Measurements from ENCODE around the gene KRT15. TPM values are rescaled to one million over a fixed set of nuclear protein-coding genes. Genes with fewer than 3 reads are reported as not detected.

Gene KRT15
- polyA plus RNA-seq, 3 donors = 0.03 TPM; not detected in 2

GRCh38 chr17:41551365-41551764 is 32.7 kb upstream of the KRT15 start:
- no peak for TF ChIP-seq CTCF (IDR thresholded peaks at IDR 0.05)
- H3K4me1 Mint-ChIP-seq = peaks cover 21% of the 10 kb centered on the region
- H3K4me3 ChIP-seq (replicated peaks in 1 of 3; ENCODE audit: low read depth in 2 of 3, low read length in 3 of 3) = no peak overlapping the region
- no peak overlapping the region for H3K4me3 Mint-ChIP-seq
- H4K20me1 ChIP-seq (ENCODE audit: insufficient read depth, low read length) = no peaks in the 10 kb centered on the region
- H3K27ac ChIP-seq (ENCODE audit: low read depth in 1 of 2, low read length in 2 of 2) = no peak overlapping the region
- H3K4me1 ChIP-seq (ENCODE audit: control insufficient read depth in 1 of 2, insufficient read depth in 2 of 2, low read length in 2 of 2) = peaks cover 16 to 20% of the 10 kb centered on the region in 2 donors
- no peaks in the 10 kb centered on the region for H3K36me3 ChIP-seq (replicated peaks in 1 of 2; ENCODE audit: control insufficient read depth in 1 of 2, insufficient read depth in 2 of 2, low read length in 2 of 2)
- no peak overlapping the region for H3K9ac ChIP-seq (ENCODE audit: insufficient read depth, low read length, poor library complexity, severe bottlenecking)
- H3K9me3 Mint-ChIP-seq = peaks cover 4 to 8% (median 7%) of the 10 kb centered on the region in 7 donors
- no peak overlapping the region for H3K4me2 ChIP-seq (replicated peaks; ENCODE audit: extremely low read depth, low read length, poor library complexity, severe bottlenecking)
- intact Hi-C loops (cut with micrococcal nuclease) = no loop called here
- 93% methylated on average over 3 of the region's 5 CpGs for WGBS (ENCODE audit: insufficient coverage)
- no peaks in the 10 kb centered on the region for H3K79me2 ChIP-seq (ENCODE audit: insufficient read depth, low read length)
- peaks cover 0 to 2% of the 10 kb centered on the region in 2 donors for H3K36me3 Mint-ChIP-seq
- H3K27ac Mint-ChIP-seq = no peak overlapping the region
- peaks cover 3 to 6% of the 10 kb centered on the region in 2 donors for H3K9me3 ChIP-seq (replicated peaks in 1 of 2; ENCODE audit: control insufficient read depth in 1 of 2, insufficient read depth in 1 of 2, low read length in 2 of 2)
- peaks cover 5 to 15% (median 7%) of the 10 kb centered on the region in 3 donors for H3K27me3 Mint-ChIP-seq (ENCODE audit: low read depth in 3 of 3)
- no peak for DNase-seq
- peaks cover 0 to 2% of the 10 kb centered on the region in 2 donors for H3K27me3 ChIP-seq (ENCODE audit: control insufficient read depth in 2 of 2, insufficient read depth in 2 of 2, low read length in 2 of 2)
- H2AFZ ChIP-seq (ENCODE audit: insufficient read depth, low read depth, low read length, poor library complexity, severe bottlenecking) = no peak overlapping the region

- 90% methylated on average over 3 of the region's 8 CpGs for WGBS (ENCODE audit: insufficient coverage)
- Histone ChIP-seq H3K4me2 (replicated peaks; ENCODE audit: extremely low read depth, low read length, poor library complexity, severe bottlenecking) (no peak overlapping the region), H3K9me3 (replicated peaks in 1 of 2; ENCODE audit: control insufficient read depth in 1 of 2, insufficient read depth in 1 of 2, low read length in 2 of 2) (peaks cover 3 to 7% of the 10 kb centered on the region in 2 donors), H3K36me3 (replicated peaks in 1 of 2; ENCODE audit: control insufficient read depth in 1 of 2, insufficient read depth in 2 of 2, low read length in 2 of 2) (no peaks in the 10 kb centered on the region), H4K20me1 (ENCODE audit: insufficient read depth, low read length) (no peaks in the 10 kb centered on the region), H3K27me3 (ENCODE audit: control insufficient read depth in 2 of 2, insufficient read depth in 2 of 2, low read length in 2 of 2) (no peaks in the 10 kb centered on the region), H3K4me1 (ENCODE audit: control insufficient read depth in 1 of 2, insufficient read depth in 2 of 2, low read length in 2 of 2) (peaks cover 16 to 20% of the 10 kb centered on the region in 2 donors), H3K79me2 (ENCODE audit: insufficient read depth, low read length) (no peaks in the 10 kb centered on the region), H2AFZ (ENCODE audit: insufficient read depth, low read depth, low read length, poor library complexity, severe bottlenecking) (no peak overlapping the region), H3K27ac (ENCODE audit: low read depth in 1 of 2, low read length in 2 of 2) (no peak overlapping the region), H3K9ac (ENCODE audit: insufficient read depth, low read length, poor library complexity, severe bottlenecking) (no peak overlapping the region), H3K4me3 (replicated peaks in 1 of 3; ENCODE audit: low read depth in 2 of 3, low read length in 3 of 3) (no peak overlapping the region)
- TF ChIP-seq CTCF (IDR thresholded peaks at IDR 0.05) = no peak
- no peak for DNase-seq
- Mint-ChIP-seq H3K9me3 (peaks cover 4 to 10% (median 7%) of the 10 kb centered on the region in 7 donors), H3K27ac (no peak overlapping the region), H3K4me1 (peaks cover 21% of the 10 kb centered on the region), H3K4me3 (no peak overlapping the region), H3K27me3 (ENCODE audit: low read depth in 3 of 3) (peaks cover 1 to 15% (median 8%) of the 10 kb centered on the region in 3 donors), H3K36me3 (peaks cover 0 to 2% of the 10 kb centered on the region in 2 donors)
- intact Hi-C loops (cut with micrococcal nuclease) = loop anchor here (1.0 to 10.0 kb wide), 8 partner anchors 57 to 747 kb away; partner anchors contain the start of gene KRT36 (in 1 of the 2)
These were observed 30.9 kb upstream of the KRT15 start for GRCh38 chr17:41549596-41550039.
